ENCODE measurements around the gene WDR88. TPM values are rescaled to one million over a fixed set of nuclear protein-coding genes. Genes with fewer than 3 reads are reported as not detected.

Gene WDR88
- total RNA-seq, 2 donors from 2014 or later, result not detected

- Histone ChIP-seq H3K4me3 (no peak overlapping the region), H3K36me3 (peaks cover 10% of the 10 kb centered on the region), H3K4me1 (ENCODE audit: control insufficient read depth in 1 of 2, low read depth in 2 of 2) (no peaks in the 10 kb centered on the region), H3K9me3 (no peaks in the 10 kb centered on the region), H3K27ac (no peak overlapping the region), H3K27me3 (replicated peaks; ENCODE audit: insufficient read depth) (no peaks in the 10 kb centered on the region)
- DNase-seq (ENCODE audit: low spot score) (no peak), ATAC-seq (ENCODE audit: insufficient number of reproducible peaks, low FRiP score, low read depth) (no peak)
- TF ChIP-seq, protein P1, sequence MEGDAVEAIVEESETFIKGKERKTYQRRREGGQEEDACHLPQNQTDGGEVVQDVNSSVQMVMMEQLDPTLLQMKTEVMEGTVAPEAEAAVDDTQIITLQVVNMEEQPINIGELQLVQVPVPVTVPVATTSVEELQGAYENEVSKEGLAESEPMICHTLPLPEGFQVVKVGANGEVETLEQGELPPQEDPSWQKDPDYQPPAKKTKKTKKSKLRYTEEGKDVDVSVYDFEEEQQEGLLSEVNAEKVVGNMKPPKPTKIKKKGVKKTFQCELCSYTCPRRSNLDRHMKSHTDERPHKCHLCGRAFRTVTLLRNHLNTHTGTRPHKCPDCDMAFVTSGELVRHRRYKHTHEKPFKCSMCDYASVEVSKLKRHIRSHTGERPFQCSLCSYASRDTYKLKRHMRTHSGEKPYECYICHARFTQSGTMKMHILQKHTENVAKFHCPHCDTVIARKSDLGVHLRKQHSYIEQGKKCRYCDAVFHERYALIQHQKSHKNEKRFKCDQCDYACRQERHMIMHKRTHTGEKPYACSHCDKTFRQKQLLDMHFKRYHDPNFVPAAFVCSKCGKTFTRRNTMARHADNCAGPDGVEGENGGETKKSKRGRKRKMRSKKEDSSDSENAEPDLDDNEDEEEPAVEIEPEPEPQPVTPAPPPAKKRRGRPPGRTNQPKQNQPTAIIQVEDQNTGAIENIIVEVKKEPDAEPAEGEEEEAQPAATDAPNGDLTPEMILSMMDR (IDR thresholded peaks at IDR 0.05), result no peak
These were observed 70.1 kb downstream of the WDR88 start for GRCh38 chr19:33201886-33202545.

- DNase-seq (ENCODE audit: low spot score) (no peak), ATAC-seq (ENCODE audit: insufficient number of reproducible peaks, low FRiP score, low read depth) (no peak)
- Histone ChIP-seq H3K9me3 (no peaks in the 10 kb centered on the region), H3K4me1 (ENCODE audit: control insufficient read depth in 1 of 2, low read depth in 2 of 2) (no peaks in the 10 kb centered on the region), H3K27me3 (replicated peaks; ENCODE audit: insufficient read depth) (no peaks in the 10 kb centered on the region), H3K4me3 (no peak overlapping the region), H3K36me3 (peaks cover 10% of the 10 kb centered on the region), H3K27ac (no peak overlapping the region)
- TF ChIP-seq, protein P1 (IDR thresholded peaks at IDR 0.05), result no peak
These were observed 70.9 kb downstream of the WDR88 start for GRCh38 chr19:33202546-33203507.

DNA sequence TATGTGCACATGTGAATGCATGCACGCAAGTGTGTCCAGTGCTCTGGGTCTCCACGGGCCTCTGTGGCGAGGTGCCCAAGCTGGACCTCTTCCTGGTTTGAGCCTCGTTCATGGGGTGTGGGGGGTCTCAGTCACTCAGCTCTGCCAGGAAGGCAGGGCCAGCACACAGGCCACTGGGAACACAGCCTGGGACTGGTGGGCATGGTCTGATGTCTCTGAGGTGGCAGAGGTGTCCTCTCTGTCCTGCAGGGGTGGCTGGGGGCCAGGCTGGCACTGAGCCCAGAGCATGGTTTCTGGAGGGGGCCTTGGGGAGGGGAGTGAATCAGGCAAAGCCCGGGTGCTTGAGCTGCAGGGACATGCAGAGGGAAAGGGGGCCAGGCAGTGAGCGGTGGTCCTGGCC is 71.6 kb downstream of the WDR88 start:
- peaks cover 7% of the 10 kb centered on the region for H3K36me3 ChIP-seq
- H3K9me3 ChIP-seq, result no peaks in the 10 kb centered on the region
- TF ChIP-seq, protein P1 (IDR thresholded peaks at IDR 0.05), result no peak
- H3K27me3 ChIP-seq (replicated peaks; ENCODE audit: insufficient read depth), result no peaks in the 10 kb centered on the region
- DNase-seq (ENCODE audit: low spot score), result no peak
- no peak overlapping the region for H3K4me3 ChIP-seq
- no peaks in the 10 kb centered on the region for H3K4me1 ChIP-seq (ENCODE audit: control insufficient read depth in 1 of 2, low read depth in 2 of 2)
- ATAC-seq (ENCODE audit: insufficient number of reproducible peaks, low FRiP score, low read depth), result no peak
- H3K27ac ChIP-seq, result no peak overlapping the region

DNA sequence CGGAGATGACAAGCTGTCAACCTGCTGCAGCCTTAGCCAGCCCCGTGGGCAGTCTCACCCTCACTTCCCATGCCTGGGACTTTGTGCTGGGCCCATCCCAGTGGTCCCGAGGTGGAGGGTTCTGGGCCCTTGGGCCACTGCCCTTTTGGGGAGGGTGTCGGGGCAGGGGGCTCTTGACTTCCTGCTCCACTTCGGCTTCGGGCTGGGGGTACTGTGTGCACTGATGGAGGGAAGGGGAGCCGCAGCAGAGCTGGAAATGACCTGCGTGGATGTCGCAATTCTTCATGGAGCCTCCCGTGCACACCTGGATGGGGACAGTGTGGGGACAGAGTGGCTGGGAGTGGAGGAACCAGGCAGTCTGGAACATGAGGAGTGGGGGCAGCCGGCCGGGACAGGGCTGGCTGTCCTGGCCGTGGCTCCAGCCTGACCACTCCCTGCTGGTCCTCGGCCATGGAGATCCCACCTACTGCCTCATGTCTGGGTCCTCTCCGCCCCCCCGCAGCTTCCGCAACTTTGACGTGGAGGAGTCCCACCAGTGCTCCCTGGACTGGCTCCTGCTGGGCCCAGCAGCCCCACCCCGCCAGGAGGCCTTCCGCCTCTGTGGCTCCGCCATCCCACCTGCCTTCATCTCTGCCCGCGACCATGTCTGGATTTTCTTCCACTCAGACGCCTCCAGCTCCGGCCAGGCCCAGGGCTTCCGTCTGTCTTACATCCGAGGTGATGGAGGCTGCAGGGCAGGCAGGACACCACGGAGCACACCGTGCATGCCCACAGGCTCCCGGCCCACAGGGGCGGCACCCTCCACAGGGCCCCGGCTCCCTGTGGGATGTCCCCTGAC is 72.4 kb downstream of the WDR88 start:
- Histone ChIP-seq H3K27me3 (replicated peaks; ENCODE audit: insufficient read depth) (no peaks in the 10 kb centered on the region), H3K4me1 (ENCODE audit: control insufficient read depth in 1 of 2, low read depth in 2 of 2) (no peaks in the 10 kb centered on the region), H3K27ac (no peak overlapping the region), H3K9me3 (no peaks in the 10 kb centered on the region), H3K4me3 (no peak overlapping the region), H3K36me3 (peaks cover 5% of the 10 kb centered on the region)
- ATAC-seq (ENCODE audit: insufficient number of reproducible peaks, low FRiP score, low read depth) (no peak), DNase-seq (ENCODE audit: low spot score) (no peak)
- TF ChIP-seq, protein P1 (IDR thresholded peaks at IDR 0.05), result no peak
